Measurements from ENCODE around the gene LRRC63. TPM values are rescaled to one million over a fixed set of nuclear protein-coding genes. Genes with fewer than 3 reads are reported as not detected.
"Not testable (repeated sequence)": the region's sequence is repeated elsewhere in the genome, so short reads cannot be mapped to it uniquely, and the experiment has no call there.

LRRC63 gene, protein sequence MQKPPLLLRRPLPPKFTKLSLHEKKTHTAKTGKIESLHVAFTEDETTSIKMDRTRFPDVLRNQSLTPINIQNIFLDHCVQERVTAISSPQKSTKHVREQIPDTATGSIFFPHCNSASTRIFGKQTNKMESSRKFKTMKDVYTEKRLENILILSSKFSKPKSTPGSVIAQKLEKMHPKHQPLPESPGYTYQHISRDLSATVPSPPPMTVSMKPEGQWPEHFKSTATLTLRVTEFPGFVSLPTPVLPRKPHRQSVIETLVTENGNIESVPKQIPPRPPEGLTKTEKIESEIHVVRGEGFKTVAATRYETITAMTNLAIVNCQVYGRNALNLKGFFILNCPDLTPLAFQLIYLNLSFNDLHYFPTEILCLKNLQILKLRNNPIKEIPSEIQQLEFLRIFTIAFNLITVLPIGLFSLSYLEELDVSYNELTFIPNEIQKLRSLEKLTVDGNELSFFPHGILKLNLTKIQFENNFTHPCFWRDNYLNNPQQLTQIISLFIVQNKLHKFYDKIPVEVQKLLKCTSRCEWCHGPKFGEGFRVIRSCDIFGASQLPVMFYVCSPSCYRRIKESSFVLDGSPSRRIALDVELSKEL
- polyA plus RNA-seq, result 1 to 10 TPM in 1 of 3 donors, under 1 TPM in 2; 0.10 to 1.1 (median 0.12) TPM

DNA sequence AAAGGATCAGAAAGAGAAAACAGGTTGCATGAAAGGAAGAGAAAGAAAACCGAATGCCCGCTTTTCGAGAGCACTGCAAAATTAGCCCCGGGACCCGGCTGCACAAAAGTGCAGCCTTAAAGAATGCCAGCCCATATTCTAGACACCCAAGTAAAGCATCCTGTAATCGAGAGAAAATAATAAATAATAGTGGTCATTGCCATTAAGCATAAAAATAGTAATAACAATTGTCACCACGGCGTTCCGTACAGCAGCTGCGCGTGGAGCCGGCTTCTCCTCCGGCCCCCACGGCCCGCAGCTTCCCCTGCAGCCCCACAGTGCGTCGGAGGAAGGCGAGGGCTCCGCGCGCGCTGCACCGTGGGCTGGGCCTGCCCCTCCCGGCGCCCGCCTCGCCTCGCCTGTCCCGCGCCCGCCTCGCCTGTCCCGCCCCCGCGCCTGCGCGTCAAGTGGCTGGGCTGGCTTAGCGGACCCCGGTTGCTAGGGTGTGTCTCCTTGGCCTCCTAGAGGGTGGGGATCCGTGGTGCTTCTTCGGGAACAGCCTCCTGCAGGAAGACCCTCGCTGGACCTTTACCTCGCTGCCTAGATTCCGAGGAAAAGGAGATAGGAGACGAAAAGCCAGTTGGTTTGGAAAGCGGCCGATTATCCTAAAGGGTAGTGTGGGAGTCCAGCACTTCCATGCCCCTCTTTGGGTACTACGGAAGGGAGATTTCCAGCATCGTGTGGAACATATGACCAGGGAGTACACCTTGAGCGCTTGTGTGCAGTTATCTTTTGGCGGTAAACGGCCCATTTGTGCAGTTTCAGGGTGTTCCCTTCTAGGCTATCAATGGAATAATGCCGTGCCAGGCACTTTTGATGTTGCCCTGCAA lies at the start of gene LRRC63:
Gene LRRC63 (plus strand): TSS at position 446 of the 869 bp plus-strand sequence. CDS start 1,107 bp downstream, outside the sequence.
- peaks cover 16 to 26% of the 10 kb centered on the region in 2 donors for H3K4me1 Mint-ChIP-seq
- peaks cover 0 to 3% (median 0%) of the 10 kb centered on the region in 3 donors for H3K27me3 Mint-ChIP-seq (ENCODE audit: low read depth in 3 of 3)
- no peaks in the 10 kb centered on the region for H3K9me3 Mint-ChIP-seq
- peak; percentile 79 to 86 (median 83) for DNase-seq
- peak within 1 kb of the TSS; percentile 85 to 98 (median 91) for H3K27ac Mint-ChIP-seq
- peak within 1 kb of the TSS; percentile 89 to 96 (median 92) for H3K4me3 Mint-ChIP-seq
- peaks cover 0 to 6% (median 0%) of the 10 kb centered on the region in 3 donors for H3K36me3 Mint-ChIP-seq

DNA sequence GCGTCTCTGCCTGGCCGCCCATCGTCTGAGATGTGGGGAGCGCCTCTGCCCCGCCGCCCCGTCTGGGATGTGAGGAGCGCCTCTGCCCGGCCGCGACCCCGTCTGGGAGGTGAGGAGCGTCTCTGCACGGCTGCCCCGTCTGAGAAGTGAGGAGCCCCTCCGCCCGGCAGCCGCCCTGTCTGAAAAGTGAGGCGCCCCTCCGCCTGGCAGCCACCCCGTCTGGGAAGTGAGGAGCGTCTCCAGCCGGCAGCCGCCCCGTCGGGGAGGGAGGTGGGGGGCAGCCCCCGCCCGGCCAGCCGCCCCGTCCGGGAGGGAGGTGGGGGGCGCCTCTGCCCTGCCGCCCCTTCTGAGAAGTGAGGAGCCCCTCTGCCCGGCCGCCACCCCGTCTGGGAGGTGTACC lies 49.0 kb upstream of the LRRC63 start:
- DNase-seq; H3K27me3 Mint-ChIP-seq (ENCODE audit: low read depth in 3 of 3); H3K9me3 Mint-ChIP-seq: not testable (repeated sequence)
- H3K4me3 Mint-ChIP-seq, result peak overlapping the region in 1 of 5 donors; percentile 25
- H3K4me1 Mint-ChIP-seq, result peaks cover 86 to 93% of the 10 kb centered on the region in 2 donors
- H3K36me3 Mint-ChIP-seq, result peaks cover 3 to 21% (median 6%) of the 10 kb centered on the region in 3 donors
- H3K27ac Mint-ChIP-seq, result peak overlapping the region in 5 of 6 donors; percentile 45 to 94 (median 65)

DNA sequence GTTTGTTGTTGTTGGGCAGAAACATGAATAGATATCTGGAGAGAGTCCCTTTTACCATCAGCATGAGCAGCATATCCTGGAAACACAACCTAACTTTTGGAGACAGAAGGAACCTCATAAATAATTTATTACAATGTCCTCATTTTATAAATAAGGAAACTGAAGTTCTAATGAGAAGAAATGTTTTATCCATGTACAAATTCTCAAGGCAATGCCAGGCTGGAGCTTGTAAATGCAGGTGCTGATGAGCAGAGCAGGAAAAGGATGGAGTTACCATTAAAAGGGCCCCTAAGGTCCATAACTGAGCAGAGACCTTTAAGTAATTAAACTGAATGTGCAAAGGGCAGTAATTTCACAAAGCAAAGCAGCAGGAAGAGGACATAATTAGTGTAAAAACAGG lies 47.1 kb upstream of the LRRC63 start:
- H3K4me3 Mint-ChIP-seq, result peak overlapping the region; percentile 39 to 85 (median 76)
- peak overlapping the region; percentile 88 to 96 (median 94) for H3K27ac Mint-ChIP-seq
- no peaks in the 10 kb centered on the region for H3K9me3 Mint-ChIP-seq
- DNase-seq, result no peak
- H3K36me3 Mint-ChIP-seq, result peaks cover 0 to 9% (median 3%) of the 10 kb centered on the region in 3 donors
- peaks cover 90 to 93% of the 10 kb centered on the region in 2 donors for H3K4me1 Mint-ChIP-seq
- H3K27me3 Mint-ChIP-seq (ENCODE audit: low read depth in 3 of 3), result peaks cover 0 to 2% (median 0%) of the 10 kb centered on the region in 3 donors

DNA sequence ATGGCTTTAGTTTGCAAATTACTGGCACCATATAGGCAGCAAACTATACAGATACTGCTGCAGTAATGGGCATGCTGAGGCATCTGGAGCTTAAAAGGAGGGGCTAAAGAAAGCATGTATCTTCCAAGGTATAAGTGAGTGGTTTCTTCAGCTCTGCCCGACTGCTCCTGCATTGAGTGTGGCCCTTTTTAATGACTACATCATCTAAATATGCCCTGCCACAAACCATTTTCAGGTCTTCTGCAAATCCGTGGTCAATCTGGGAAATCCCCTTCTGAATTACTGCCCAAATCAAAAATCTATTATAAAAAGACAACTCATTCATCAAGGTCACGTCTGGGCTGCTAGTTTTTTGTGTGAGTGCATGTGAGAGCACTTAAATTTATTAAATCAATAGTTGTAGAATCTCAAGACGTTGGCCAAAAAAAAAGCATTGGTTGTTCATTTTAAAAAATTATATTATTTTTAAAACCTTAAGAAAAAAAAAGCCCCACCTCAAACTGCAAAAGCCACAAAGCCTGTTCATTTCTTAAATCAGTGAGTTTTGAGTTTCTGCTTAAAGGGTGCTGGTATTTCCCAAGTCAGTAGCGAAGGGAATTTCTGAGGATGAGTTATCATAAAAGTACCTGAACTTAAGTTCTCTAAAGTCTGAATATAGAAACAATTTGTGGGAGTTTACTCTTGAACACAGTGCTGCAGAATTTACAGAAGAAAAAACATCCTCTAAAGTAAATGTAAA lies 46.1 kb upstream of the LRRC63 start:
- Mint-ChIP-seq H3K9me3 (no peaks in the 10 kb centered on the region), H3K27ac (peak overlapping the region; percentile 89 to 97 (median 94)), H3K27me3 (ENCODE audit: low read depth in 3 of 3) (peaks cover 0 to 2% (median 0%) of the 10 kb centered on the region in 3 donors), H3K36me3 (peaks cover 0 to 13% (median 3%) of the 10 kb centered on the region in 3 donors), H3K4me3 (peak overlapping the region; percentile 58 to 98 (median 70)), H3K4me1 (peaks cover 90 to 93% of the 10 kb centered on the region in 2 donors)
- peak; percentile 43 to 55 (median 47) for DNase-seq

DNA sequence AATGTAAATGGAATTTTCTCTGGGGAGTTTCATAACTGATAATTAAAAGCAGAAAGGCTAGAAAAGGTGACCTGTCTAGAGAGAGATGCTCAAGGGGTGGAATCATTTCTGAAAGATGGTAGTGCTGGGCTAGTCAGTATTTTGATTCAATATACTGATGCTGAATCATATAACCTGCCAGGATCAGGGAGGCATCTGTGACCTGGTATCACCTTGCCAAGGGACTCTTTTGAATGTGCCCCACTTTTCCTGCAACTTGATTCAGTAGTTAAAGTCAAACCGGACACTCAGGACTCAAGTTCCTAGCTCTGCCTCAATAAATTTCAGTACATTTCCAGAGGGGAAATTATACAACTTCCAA lies 45.5 kb upstream of the LRRC63 start:
- peak overlapping the region; percentile 35 to 98 (median 70) for H3K4me3 Mint-ChIP-seq
- peak overlapping the region; percentile 77 to 97 (median 94) for H3K27ac Mint-ChIP-seq
- DNase-seq, result no peak
- peaks cover 0 to 13% (median 3%) of the 10 kb centered on the region in 3 donors for H3K36me3 Mint-ChIP-seq
- H3K4me1 Mint-ChIP-seq, result peaks cover 91 to 93% of the 10 kb centered on the region in 2 donors
- H3K27me3 Mint-ChIP-seq (ENCODE audit: low read depth in 3 of 3), result peaks cover 0 to 2% (median 0%) of the 10 kb centered on the region in 3 donors
- no peaks in the 10 kb centered on the region for H3K9me3 Mint-ChIP-seq

DNA sequence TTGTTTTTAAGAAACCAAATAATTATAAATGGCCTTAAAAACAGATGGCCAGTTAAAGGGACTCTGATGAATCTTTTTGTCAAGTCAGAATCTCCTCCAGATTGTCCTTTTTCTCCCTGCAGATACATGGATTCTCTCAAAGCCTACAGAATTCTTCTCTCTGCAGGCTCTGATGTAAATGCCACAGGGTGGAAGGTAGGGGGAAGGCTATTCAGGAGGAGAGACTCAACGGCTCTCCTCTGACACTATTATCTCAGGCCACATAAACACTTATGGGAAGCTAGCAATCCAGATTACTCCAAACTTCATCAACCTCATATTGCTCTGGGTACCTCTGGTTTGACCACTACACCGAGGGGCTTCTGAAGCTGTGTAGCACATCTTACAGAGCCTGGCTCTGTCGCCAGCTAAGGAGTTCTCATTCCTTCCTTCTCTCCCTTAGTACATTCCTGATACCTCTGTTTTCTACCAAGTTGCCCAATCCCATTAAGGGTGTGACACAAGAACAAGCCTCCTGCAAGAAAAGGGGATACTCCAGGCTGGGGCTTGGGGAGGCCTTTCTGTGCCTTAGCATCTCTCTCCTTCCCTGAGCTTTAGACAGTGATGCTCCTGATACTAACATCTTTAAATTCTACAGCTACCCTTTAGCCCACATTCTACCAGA lies 44.6 kb upstream of the LRRC63 start:
- H3K4me1 Mint-ChIP-seq, result peaks cover 92 to 93% of the 10 kb centered on the region in 2 donors
- peaks cover 0 to 2% (median 0%) of the 10 kb centered on the region in 3 donors for H3K27me3 Mint-ChIP-seq (ENCODE audit: low read depth in 3 of 3)
- no peak for DNase-seq
- peaks cover 0 to 6% (median 3%) of the 10 kb centered on the region in 3 donors for H3K36me3 Mint-ChIP-seq
- H3K27ac Mint-ChIP-seq, result peak overlapping the region; percentile 92 to 97 (median 94)
- no peaks in the 10 kb centered on the region for H3K9me3 Mint-ChIP-seq
- peak overlapping the region; percentile 54 to 99 (median 92) for H3K4me3 Mint-ChIP-seq

DNA sequence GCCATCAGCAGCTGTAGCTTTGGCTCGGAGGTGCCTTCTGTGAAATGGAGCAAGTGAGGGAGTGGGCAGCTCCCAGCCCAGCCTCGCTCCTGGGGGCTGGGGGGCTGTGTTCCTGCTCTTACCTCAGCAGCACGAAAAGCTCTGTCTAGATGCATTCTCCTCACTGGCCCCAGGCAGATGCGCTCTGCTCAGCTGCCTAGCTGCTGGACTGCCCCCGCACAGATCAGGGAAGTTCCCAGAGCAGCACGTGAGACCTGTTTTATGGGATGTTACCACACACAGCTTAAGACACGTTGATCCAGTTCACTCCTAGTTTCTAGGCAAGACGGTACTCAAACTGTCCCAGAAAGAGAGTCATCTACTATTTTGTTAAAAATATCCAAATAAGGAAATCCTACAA lies 43.4 kb upstream of the LRRC63 start:
- H3K27ac Mint-ChIP-seq, result peak overlapping the region; percentile 92 to 97 (median 94)
- peaks cover 0 to 2% (median 0%) of the 10 kb centered on the region in 3 donors for H3K27me3 Mint-ChIP-seq (ENCODE audit: low read depth in 3 of 3)
- H3K4me1 Mint-ChIP-seq, result peaks cover 97 to 100% of the 10 kb centered on the region in 2 donors
- peaks cover 0 to 6% (median 3%) of the 10 kb centered on the region in 3 donors for H3K36me3 Mint-ChIP-seq
- H3K4me3 Mint-ChIP-seq, result peak overlapping the region; percentile 72 to 99 (median 92)
- DNase-seq, result no peak
- H3K9me3 Mint-ChIP-seq, result no peaks in the 10 kb centered on the region

DNA sequence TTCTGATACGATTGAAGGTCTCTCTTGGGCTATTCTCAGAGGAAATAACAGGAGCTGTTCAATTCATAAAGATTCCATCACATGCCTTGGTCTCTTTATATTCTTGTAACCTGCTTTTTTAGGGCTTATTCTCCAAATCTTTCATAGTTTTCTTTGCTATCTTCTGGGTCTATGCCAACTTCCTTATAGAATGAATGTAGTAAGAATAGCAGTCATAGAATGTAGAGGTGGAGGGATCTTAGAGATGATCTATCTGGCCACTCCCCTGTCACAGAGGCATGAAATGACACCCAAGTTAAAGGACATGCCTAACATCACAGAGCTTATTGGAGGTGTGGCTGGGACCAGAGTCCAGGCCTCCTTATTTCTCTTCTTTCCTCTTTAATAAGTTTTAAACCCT lies 42.9 kb upstream of the LRRC63 start:
- Mint-ChIP-seq H3K4me3 (peak overlapping the region; percentile 72 to 99 (median 92)), H3K4me1 (peaks cover 97 to 100% of the 10 kb centered on the region in 2 donors), H3K36me3 (peaks cover 0 to 9% (median 6%) of the 10 kb centered on the region in 3 donors), H3K27ac (peak overlapping the region; percentile 92 to 97 (median 94)), H3K9me3 (no peaks in the 10 kb centered on the region), H3K27me3 (ENCODE audit: low read depth in 3 of 3) (peaks cover 0 to 2% (median 0%) of the 10 kb centered on the region in 3 donors)
- DNase-seq, result no peak

DNA sequence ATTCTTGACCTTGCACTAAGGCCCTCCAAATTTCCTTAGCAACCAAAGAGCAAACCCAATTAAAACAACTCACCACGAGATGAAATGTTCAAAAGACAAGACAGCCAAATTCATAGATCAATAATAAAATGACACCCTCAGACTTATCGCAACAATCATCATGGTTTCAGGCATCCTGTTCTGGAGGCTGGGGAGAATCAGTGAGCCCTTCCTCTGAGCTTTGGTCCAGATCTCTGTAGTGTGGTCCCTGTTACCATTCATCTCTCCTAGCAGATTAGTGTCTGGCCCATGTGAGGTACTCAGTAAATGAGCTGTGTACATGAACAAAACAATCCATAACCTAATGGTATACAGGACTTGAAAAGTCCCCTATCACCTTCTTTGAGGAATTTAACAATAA lies 42.0 kb upstream of the LRRC63 start:
- Mint-ChIP-seq H3K4me1 (peaks cover 97 to 100% of the 10 kb centered on the region in 2 donors), H3K27ac (peak overlapping the region; percentile 92 to 97 (median 94)), H3K36me3 (peaks cover 0 to 11% (median 7%) of the 10 kb centered on the region in 3 donors), H3K4me3 (peak overlapping the region; percentile 72 to 99 (median 92)), H3K9me3 (no peaks in the 10 kb centered on the region), H3K27me3 (ENCODE audit: low read depth in 3 of 3) (peaks cover 0 to 2% (median 0%) of the 10 kb centered on the region in 3 donors)
- DNase-seq, result no peak

DNA sequence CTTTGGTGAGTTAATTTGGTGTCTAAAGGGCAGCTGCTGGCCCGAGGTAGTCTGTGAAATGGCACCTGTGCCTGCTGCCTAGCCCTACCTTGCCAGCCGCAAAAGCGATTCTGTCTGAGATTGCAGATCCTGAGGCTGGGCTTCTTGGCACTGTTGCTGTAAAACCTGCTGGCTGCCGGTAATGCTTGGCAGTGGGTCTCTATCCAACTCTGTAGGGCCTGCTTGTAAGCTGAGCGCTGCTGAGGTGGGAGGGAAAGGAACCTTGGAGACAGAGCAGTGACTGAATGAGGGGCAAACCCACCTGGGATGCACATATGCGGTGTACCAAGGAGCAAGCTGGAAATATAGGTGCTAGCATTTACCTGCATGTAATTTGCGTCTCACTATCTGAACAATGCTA lies 41.5 kb upstream of the LRRC63 start:
- DNase-seq, result no peak
- H3K9me3 Mint-ChIP-seq, result no peaks in the 10 kb centered on the region
- peak overlapping the region; percentile 72 to 99 (median 92) for H3K4me3 Mint-ChIP-seq
- H3K27ac Mint-ChIP-seq, result peak overlapping the region; percentile 92 to 97 (median 94)
- H3K4me1 Mint-ChIP-seq, result peaks cover 99 to 100% of the 10 kb centered on the region in 2 donors
- peaks cover 0 to 2% (median 0%) of the 10 kb centered on the region in 3 donors for H3K27me3 Mint-ChIP-seq (ENCODE audit: low read depth in 3 of 3)
- peaks cover 0 to 14% (median 5%) of the 10 kb centered on the region in 3 donors for H3K36me3 Mint-ChIP-seq

DNA sequence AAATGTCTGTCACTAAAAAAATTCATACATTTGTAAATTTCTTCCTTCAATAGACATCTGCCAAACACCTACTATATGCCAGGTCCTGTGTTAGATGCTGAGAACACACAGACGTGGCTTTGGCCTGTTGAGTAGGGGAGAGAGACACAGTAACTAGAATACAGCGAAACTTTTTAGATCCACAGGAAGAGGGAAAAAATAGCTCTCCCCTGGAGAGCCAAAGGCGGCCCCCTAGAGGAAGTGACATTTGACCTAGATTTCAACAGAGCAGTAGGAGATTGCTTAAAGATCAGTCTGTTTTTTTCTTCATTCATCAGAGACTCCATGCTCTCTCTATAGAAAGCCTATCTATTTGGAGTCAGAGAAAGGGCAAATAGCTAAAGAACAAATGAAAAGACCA lies 41.0 kb upstream of the LRRC63 start:
- H3K4me1 Mint-ChIP-seq, result peaks cover 99 to 100% of the 10 kb centered on the region in 2 donors
- H3K27me3 Mint-ChIP-seq (ENCODE audit: low read depth in 3 of 3), result peaks cover 0 to 2% (median 0%) of the 10 kb centered on the region in 3 donors
- H3K36me3 Mint-ChIP-seq, result peaks cover 0 to 15% (median 5%) of the 10 kb centered on the region in 3 donors
- H3K4me3 Mint-ChIP-seq, result peak overlapping the region; percentile 72 to 99 (median 92)
- no peaks in the 10 kb centered on the region for H3K9me3 Mint-ChIP-seq
- DNase-seq, result peak; percentile 50 to 65 (median 57)
- peak overlapping the region; percentile 92 to 97 (median 94) for H3K27ac Mint-ChIP-seq

DNA sequence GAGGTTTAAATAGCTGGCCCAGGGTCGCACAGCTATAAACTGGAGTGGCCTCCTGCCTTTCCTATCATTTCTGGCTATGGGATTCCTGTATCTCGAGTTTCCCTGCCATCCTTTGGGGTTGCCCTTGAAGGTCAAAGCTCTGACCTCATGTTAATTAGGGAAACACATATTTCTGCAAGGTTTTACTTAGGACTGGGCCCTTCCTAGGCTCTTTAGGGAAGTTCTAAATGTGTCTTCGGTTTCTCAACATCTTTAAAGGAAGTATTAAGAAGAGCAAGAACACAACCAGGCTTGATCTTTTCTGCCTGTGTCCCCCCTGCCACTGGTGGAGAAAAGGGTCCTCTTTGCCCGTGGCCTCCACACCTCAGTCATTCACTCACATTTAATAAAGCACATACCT lies 40.5 kb upstream of the LRRC63 start:
- H3K27ac Mint-ChIP-seq, result peak overlapping the region; percentile 92 to 97 (median 94)
- no peaks in the 10 kb centered on the region for H3K9me3 Mint-ChIP-seq
- DNase-seq, result no peak
- peak overlapping the region; percentile 72 to 99 (median 92) for H3K4me3 Mint-ChIP-seq
- H3K36me3 Mint-ChIP-seq, result peaks cover 0 to 15% (median 5%) of the 10 kb centered on the region in 3 donors
- H3K27me3 Mint-ChIP-seq (ENCODE audit: low read depth in 3 of 3), result peaks cover 0 to 2% (median 0%) of the 10 kb centered on the region in 3 donors
- H3K4me1 Mint-ChIP-seq, result peaks cover 99 to 100% of the 10 kb centered on the region in 2 donors

All from immature natural killer cell (primary cell).